ENCODE measurements around the gene LEMD1.

LEMD1 gene, protein sequence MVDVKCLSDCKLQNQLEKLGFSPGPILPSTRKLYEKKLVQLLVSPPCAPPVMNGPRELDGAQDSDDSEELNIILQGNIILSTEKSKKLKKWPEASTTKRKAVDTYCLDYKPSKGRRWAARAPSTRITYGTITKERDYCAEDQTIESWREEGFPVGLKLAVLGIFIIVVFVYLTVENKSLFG

DNA sequence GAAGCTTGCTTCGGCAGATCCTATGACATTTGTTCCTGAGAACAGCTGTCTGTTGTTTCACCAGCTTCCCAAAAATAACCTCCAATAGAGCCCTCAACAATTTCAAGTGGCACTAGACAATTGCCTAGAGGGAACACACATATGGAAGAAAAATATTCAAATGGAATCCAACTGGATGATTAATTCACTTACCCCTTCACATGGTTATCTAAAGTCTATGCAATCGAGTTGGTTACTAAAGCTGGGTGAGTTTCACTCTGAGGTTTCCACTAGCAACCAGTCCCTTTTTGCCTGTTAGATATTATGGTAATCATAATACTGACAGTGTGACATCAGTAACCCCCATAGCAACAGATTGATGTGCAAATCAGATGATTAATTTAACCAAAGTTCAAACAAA, at the start of gene LEMD1:
LEMD1 (minus strand) TSS at position 259 of the 400 bp plus-strand sequence. CDS start 1,520 bp downstream, outside the sequence.
- DNase-seq = no peak

DNA sequence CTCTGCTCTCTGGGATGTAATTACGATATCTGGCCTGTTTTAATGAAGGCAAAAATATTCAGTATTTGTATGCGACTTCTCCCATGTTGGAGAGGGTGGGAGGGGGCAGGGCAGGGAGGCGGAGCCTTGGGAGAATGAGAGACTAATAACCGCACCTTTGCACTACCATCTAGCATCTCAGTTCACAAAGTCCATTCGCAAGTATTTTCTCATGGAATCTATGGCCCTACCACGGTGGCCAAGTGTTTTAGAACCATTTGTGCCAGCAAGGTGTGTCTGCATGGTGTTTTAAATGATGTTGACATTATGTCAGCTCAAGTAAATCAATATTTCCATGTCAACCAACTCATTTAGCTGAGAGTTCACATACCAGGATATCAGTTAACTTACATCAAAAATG, 48.3 kb upstream of the LEMD1 start:
- DNase-seq = peak in 1 of 2 experiments; percentile 11

DNA sequence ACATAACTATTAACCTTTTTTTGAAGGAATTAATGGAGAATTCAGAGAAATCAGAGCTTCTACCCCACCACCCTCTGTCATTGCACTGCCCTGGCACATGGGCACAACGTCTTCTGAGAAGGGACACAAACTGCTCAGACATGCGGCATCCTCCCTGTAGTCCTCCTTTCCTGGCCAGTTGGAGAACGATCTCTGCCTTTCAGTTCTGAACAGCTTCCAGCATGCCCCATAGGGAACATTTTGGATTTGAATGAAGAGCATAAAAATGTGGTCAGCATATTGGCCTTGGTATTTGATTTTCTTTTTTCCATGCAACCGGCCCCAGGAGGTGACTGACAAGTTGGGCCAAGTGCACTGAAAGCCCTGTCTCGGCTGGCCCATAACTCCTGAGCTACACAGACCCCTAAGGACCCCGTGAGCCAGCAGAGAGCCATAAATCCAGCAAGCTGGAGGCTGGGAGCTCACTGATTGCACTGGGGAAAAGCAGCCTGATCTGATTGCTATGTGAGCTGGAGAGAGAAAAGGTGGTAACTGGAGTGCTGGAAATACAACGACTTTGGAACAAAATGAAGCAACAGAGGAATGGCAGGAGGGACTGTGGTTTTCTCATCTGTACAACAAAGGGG, 44.9 kb upstream of the LEMD1 start:
- DNase-seq = no peak

DNA sequence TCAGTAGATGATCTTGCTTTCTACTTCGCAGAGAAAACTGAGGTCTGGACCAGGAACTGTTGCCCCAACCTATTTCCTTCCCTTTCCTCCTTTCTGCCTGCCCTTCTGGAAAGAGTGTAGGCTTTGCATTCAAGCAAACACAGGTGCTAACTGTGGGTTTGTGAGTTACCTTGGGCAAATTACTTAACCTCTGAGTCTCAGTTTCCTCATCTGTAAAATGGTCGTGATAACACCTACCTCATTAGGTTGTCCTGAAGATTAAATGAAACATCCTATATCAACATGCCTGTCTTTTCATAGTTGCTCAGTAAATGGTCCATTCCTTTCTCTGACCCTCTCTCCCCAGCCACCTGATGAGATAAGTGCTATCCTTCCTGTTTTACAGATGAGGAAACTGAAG, 43.5 kb upstream of the LEMD1 start:
- DNase-seq = no peak

DNA sequence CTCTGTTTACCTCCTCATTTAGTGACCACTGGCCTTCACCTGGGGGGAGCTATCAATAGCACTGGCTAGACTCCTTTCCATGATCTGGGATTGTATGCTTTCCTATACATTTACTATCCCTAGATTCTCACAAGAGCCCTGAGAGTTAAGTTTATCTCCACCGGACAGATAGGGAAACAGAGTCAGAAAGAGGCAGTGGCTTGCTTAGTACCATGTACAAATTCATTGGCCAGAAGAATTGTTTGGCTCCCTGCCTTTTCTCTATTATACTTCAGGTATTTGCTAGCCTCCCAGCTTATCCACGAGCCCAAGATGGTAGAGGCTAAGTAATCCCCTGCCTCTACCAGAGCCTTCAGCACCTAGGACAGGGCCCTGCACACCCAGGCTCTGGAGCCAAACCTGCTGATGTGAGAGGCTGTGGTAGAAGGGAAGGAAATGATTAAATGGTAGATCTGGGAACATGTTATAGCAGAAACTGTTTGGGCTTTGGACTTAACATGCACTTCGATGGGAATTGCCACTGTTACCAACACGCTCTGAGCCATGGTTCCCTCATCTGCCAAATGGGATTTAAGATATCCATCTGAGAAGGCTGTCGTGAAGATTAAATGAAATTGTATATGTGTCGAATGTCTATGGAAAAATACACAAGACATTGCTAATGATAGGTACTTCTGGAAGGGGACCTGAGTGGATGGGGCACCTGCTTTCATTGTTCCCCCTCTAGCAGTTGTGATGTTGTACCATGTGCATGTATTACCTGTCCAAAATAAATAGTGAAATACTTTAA, 37.1 kb upstream of the LEMD1 start:
- DNase-seq = no peak

DNA sequence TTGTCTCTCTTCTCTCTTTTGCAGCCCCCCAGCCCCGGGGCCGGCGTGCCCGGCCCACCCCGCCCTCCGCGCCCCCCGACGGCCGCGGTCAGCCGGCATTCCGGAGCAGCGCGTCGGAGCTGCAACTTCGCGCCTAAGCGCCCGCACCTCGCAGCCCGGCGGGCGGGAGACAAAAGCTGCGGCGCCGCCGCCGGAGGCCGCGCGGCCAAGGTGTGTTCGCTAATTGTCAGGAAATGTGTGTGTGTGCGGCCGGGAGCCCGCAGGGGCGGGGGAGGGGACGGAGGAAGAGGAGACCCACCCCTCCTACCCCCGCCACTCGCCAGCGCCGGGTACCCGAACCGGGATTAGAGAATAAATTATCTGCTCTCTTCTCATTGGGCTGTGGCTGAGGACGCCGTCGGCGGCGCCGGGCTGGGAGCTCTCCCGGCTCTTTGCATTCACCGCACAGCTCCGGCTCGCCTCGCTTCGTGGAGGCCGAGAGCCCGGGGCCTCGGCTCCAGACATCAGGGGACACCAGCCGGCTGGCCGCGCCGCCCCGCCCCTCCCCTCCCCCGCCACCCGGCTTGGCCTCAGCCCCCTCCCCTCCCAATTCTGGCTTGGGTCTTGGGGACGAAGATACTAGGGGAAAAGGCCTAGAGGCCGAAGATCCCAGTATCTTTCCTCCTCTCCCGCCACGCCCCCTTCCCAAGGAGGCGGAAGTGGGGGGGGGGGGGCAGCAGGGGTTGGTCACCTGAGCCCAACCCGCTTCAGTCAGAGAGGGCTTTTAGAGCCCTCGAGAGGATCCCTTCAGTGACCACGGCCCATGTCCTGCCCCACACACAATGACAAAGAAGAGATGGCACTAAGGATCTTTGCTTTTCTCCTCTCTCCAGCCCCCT, 35.3 kb upstream of the LEMD1 start:
- peak; percentile 25 to 79 for DNase-seq

DNA sequence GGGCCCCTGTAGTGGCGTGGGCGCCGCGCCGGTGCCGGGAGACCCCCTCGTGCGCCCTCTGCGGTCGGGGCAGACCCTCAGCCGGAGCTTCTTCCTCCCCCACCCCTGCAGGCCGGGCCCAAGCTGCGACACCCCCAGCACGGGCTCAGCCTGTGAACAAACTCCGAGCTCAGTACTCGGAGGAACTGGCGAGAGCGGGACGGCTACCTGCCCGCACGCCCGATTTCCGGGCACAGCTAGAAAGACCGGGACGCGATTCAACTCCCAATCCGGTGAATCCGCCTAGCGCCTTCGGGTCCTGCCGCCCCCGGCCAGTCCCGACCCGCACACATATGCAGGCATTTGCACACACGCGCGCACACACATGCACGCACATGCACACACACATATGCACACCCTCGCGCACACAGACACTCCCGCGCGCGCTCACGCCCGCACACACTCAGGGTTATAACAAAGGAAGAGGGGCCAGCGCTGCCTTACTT, 34.6 kb upstream of the LEMD1 start:
- peak; percentile 5 to 65 for DNase-seq

DNA sequence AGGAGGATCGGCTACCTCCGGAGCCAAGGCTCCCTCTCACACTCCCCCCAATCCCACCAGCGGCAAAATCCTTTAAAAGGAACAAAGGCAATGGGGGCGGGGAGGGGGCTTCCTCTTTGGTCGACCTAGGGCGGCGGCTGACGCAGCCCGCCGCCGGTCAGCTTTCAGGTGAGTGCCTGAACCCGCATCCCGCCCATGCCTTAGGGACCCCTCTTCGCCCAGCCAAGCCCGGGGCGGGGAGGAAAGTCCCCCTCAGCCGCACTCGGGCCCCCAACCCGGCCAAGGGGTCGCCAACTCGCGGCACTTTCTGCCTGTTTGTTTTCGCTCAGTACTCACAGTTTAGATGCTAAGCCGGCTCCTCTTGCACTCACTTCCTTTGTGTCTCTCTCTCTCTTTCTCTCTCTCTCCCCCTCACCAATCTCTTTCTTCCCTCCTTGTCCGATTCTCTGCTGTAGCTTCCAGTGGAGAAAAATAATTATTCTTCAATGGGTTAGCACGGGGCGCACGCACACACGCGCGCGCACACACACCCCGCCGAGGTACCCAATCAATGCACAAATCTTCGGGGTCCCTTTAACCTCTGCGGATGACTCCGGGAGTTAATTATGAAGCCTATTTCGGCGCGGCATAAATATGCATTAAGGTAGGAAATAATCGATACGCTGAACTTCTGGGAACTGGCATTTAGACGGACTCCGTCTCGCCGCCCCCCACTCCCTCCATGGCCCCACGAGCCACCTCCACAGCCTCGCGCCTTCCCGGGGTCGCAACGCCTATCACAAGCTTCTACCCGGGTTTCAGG, 33.9 kb upstream of the LEMD1 start, which contains the start of gene BLACAT1:
BLACAT1 (minus strand) TSS at position 465 of the 802 bp plus-strand sequence.
- DNase-seq = peak in 1 of 2 experiments; percentile 40

DNA sequence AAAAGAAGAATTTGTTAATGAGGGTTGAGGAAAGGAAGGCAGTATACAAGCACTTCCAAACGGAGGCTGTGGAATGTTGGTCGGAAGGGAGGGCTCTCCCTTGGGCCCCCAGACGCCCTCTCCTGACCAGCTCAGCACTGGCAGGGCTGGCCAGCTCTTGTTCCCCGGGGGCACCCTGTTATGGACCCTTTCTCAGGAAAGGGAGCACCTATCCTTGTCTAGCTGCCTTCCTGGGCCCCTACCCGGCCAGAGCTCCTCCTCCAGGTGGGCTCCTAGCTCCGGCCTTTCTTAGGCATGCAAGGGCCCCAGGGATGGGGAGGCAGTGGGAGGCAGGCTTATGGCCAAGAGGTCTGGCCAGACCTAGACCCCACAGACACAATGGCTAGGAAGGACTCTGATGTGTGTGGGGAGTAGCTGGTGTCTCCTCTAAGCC, 33.1 kb upstream of the LEMD1 start:
- DNase-seq = no peak

DNA sequence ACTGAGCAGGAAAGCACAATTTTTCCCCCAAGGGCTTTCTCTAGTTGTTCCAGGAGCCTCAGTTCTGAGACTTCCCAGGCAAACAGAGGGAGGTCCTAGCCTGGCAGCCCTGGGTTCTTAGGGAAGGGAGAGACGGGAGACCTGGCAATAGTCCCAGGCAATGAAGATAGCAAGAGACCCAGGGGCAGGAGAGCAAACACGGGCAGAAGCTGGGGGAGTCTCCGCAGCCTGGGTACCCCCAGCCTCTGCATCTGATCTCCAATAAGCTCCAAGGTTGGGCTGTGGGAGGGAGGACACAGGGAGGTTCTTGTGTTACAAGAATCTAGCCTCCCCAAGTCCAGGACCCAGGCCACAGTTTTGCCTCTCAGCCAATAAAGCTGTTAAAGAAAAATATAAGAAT, 31.6 kb upstream of the LEMD1 start:
- DNase-seq = no peak

DNA sequence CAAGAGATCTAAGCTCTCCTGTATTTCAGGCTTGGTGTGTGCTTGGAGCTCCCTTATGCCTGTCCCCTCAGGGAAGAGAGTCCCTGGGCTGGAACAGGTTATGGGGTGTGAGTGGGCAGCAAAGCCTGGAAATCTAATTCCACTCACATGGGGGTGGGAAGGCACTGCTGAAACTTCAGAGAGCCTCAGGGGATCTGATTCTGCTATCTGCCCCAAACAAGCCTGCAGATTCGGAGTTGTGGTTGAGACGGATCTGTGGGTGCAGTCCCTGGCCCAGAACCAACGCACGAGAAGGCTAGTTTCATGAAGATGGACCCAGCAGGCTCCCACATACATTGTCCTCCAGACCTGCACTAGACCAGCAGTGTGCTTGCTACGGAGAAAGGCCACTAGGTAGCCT, 31.1 kb upstream of the LEMD1 start:
- DNase-seq = no peak

DNA sequence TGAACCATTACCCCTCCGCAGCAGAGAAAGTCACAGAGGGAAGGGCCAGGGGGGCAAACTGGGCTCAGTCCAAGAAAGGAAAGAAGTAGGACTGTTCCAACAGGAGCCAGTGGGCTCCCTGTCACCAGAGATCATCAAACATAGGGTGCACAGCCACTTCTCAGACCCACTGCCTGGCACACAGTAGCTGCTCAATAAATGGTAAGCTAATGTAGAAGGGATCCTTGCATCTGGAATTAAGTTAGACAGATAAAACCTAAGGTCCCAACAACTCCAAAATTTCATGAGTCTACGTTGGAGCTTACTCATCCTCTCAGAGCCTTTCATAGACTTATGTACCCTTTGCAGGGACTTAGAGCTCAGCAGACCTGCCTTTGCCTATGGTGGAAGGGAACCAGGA, 30.5 kb upstream of the LEMD1 start:
- DNase-seq = no peak

DNA sequence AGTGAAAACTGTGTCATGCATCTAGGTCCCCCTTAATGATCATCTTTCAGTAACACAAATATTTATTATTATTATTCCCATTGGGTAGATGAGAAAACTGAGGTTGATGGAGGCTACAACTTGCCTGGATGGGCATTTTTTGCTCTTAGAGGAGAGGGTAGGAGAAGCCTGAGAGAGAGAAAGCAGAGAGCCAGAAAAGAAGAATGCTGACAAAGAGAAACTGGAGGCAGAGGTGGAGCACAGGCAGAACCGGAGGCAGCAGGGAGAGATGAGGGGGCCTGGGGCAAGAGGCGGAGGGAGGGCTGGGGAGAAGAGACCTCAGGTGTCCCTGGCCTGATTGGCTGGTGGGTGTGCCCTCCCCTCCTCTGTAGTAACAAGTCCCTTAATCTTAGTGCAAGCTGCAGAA, 29.9 kb upstream of the LEMD1 start:
- no peak for DNase-seq

DNA sequence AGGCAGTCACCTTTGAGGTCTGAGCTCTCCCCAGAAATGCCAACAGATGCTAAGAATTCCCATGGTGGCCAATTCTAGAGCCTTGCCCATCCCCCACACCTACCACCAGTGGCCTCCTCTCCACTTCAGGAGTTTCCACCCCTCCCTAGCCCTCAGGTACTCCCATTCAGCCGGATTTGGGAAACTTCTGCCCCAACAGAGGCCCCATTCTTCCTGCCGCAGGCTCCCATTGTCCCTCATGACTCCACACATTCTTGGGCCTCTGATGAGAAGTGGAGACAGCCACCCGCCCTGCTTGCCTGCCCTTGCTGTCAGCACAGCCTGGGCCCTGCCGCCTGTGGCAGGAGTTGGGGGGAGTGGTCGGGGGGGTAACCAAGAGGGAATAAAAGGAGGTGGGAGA, 29.3 kb upstream of the LEMD1 start:
- no peak for DNase-seq

DNA sequence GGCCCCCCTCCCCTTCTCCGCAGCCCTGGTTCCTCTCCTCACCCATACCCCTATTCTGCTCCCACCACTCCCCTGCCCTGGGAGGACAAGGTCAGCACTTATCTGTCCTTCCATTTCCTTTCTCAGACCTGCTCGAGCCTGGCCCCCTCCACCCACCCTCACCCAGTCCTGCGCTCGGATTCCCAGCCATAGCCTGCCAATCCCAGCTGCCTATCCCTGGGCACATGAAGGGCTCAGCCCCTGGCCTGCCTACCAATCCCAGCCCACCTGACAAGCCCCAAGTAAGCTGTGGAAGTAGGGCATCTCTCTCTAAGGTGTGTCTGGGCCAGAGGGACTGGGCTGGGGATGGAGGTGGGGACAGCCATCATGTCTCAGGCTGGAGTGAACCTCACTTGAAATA, 28.6 kb upstream of the LEMD1 start:
- DNase-seq = no peak

DNA sequence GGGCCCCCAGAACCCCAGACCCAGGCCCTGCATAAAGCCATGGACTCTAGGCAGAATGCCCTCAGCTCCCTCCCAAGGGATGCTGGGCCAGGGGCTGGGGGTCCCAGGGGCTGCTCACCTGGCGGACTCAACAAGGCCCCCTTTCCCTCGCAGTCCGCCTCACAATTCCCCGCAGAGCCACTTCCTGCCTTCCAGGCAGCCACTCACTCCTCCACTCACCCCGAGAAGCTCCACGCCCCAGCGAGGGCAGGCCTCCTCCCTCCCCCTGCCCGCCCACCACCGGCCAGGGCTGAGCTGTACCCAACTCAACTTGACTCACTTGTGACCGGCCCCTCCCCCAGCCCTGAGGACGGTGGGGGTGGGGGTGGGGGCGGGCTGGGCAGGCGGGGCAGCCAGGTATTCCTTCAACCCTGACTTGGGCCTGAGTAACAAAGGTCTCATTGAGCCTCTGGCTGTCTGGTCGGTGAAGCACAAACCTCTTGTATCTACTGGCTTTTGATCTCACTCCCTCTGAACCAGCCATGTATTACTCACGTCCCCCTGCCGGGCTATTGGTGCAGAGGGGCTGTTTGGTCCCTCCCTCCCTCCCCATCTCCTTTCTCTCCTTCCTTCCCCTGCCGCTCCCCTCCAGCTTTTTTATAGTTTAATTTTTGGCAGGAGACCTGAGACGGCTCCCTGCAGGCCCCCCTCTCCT, 28.0 kb upstream of the LEMD1 start:
- peak; percentile 48 to 79 for DNase-seq

DNA sequence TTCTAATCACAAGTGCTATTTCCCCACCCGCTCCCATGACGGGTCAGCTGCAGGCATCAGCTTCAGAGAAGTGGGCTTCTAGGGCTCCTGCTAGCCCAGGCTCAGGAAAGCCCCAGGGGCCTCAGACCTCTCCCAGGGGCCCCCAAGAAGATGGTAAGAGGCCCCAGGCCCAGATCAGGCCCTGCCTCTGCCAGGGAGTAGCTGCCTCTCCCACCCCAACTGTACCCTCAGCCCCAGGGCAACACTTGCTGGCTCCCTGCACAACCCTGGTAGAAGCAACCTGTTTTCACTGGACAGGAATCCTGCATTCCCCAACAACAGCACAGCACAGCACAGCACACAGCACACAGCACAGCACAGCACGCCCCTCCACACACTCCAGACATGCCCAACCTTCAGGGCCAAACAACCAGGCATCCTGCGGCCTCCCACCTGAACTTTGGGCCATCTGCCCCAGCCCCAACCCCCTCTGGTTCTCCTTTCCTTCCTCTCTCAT, 27.4 kb upstream of the LEMD1 start:
- no peak for DNase-seq

DNA sequence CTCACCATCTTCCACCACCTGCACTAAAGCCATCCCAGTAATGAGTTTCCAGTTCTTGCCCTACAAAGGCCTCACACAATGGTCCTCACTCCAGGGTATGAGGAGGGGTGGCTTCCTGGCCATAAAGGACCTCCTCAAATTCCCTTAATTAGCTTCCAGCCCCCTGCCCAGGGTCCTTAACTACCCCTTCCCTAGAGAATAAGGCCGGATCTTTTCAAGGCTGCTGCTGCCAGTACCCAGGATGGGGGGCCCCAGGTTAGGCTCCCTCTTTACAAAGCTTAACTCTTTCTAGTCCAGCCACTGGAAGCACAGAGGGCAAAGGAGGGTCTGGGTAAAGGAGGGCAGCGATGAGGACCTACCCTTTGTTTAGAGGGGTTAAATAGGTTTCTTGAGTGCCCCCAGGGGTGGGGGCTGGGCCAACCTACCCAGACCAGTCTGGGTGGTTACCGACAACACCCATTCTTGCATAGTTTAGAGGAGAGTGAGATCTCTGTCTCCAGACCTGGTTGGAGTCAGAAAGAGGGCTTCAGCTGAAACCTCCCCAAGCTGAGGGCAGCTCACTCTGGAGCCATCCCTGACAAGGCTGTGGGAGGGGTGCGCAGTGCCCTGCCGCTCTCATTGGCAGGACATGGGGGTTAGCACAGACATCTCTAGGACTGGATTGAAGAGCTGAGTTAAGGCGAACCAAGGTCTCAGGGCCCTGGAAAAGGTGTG, 26.8 kb upstream of the LEMD1 start:
- DNase-seq = no peak

DNA sequence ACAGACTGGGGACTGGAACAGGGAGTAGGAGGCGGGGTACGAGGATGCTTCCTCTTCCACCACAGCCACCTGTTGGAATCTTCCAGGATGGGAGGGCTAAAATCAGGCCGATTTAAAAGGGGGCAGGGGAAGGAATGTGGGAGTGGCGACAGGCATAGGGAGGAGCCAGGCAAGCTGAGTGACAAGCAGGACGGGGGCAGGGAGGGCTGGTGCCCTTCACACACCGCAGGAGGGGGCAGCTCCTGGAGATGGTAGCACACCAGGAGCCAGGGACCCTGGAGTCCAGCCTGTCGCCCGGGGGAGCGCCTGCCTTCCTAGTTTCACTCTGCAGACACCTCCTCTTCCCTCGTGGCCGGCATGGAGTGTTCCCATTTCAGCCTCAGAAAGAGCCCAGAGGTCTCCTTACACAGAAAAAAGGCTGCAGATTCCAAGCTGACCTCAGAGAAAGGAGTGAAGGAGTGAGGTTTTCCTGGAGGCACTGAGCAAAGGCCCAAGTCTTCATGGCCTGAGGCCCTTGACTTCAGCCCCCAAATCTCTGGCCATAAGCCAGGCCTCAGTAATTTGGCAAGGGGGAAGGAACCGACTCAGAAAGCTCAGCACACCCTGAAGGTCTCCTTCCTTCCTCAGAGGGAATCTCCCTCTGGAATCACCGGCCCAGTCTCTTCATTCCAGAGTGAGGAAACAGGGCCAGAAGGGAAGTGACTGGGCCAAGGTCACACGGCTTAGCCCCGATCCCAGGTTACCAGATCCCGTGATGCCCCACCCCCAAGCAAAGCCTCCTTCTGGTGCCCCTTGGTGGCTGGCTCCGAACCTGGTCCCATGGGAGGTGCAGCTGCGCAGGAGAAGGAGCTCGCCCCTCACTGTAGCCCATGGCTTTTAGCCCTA, 25.8 kb upstream of the LEMD1 start:
- DNase-seq = no peak

Data from NCI-H526 (cell line).